ENCODE data around the gene TNS1.

The TNS1 gene

GRCh38 chr2:217908544-217908943 is 94.3 kb downstream of the TNS1 start:
- DNase-seq (ENCODE audit: low read depth, low spot score) = no peak
- no peak overlapping the region for H3K4me3 ChIP-seq (ENCODE audit: low read length)

DNA sequence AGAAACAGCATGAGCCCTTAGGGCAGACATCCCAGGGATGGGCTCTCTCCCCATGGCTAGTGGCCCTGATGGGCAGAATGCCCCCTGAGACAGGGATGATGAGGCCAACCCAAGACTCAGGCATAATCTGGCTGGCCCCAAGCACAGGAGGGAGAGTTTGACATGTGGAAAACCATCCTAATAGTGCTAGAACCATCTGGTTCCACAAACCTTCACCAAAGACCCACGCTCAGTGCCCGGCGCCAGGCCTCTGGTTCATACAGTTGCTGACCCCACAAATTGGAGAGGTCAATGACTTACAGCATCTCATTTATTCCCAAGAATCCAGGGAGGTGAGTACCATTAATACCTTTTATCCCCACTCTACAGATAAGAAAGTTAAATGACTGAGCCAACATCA is 95.5 kb downstream of the TNS1 start:
- DNase-seq (ENCODE audit: low read depth, low spot score) = no peak
- no peak overlapping the region for H3K4me3 ChIP-seq (ENCODE audit: low read length)

- no peak for DNase-seq (ENCODE audit: low read depth, low spot score)
- no peak overlapping the region for H3K4me3 ChIP-seq (ENCODE audit: low read length)
These were observed 96.0 kb downstream of the TNS1 start for GRCh38 chr2:217906798-217907197.

- no peak overlapping the region for H3K4me3 ChIP-seq (ENCODE audit: low read length)
- peak; percentile 14 for DNase-seq (ENCODE audit: low read depth, low spot score)
These were observed 96.9 kb downstream of the TNS1 start for GRCh38 chr2:217905896-217906295.

GRCh38 chr2:217905395-217905794 is 97.4 kb downstream of the TNS1 start:
- H3K4me3 ChIP-seq (ENCODE audit: low read length) = no peak overlapping the region
- DNase-seq (ENCODE audit: low read depth, low spot score) = no peak

- H3K4me3 ChIP-seq (ENCODE audit: low read length) = no peak overlapping the region
- no peak for DNase-seq (ENCODE audit: low read depth, low spot score)
These were observed 98.2 kb downstream of the TNS1 start for GRCh38 chr2:217904614-217904965.

- DNase-seq (ENCODE audit: low read depth, low spot score) = no peak
- H3K4me3 ChIP-seq (ENCODE audit: low read length) = no peak overlapping the region
These were observed 98.8 kb downstream of the TNS1 start for GRCh38 chr2:217903859-217904613.

- DNase-seq (ENCODE audit: low read depth, low spot score) = no peak
- no peak overlapping the region for H3K4me3 ChIP-seq (ENCODE audit: low read length)
These were observed 99.5 kb downstream of the TNS1 start for GRCh38 chr2:217903142-217903858.

- H3K4me3 ChIP-seq (ENCODE audit: low read length) = no peak overlapping the region
- DNase-seq (ENCODE audit: low read depth, low spot score) = no peak
These were observed 100.2 kb downstream of the TNS1 start for GRCh38 chr2:217902379-217903141.

DNA sequence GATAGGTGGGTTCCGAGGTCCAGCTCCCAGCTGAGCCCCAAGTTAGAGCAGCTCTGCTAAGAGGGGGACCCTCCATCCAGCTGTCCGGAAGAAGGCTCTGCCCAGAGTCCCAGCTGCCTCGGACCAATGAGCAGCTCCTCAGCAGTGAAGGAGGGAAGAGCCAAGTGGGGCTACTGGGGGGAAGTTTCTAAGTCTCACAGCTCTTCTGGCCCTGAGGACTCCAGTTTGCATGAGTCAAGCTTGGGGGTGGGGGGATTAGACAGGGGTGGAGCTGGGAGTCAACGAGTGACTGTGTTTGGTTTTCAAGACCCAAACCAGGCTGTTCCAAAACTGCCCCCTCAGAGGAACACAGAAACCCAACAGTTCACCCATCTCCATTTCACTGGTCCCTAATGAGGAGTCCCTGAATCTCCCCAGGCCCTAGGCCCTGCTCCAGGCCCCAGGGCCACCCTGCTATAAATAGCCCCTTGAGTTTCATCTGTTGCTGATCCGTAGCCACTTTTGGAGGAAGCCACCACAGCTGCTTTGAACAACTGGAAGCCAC is 100.9 kb downstream of the TNS1 start:
- no peak for DNase-seq (ENCODE audit: low read depth, low spot score)
- no peak overlapping the region for H3K4me3 ChIP-seq (ENCODE audit: low read length)

DNA sequence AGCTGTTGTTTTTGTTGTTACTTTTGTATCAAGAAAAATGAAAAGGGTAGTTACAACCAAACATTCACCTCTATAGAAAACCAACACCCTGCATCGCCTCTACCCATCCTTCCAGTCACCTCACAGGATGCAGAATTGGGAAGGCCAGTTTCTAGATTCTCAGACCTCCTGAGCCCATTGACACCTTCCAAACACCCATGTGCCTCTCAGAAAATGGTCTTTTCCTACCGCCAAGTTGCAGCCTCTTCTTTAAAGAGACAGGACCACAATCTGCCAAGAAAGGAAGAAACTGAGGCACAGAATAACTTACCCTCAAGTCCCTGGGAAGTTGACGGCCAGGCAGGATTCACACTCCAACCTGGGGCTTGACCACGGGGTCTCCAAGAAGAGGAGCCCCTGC is 101.4 kb downstream of the TNS1 start:
- H3K4me3 ChIP-seq (ENCODE audit: low read length) = no peak overlapping the region
- no peak for DNase-seq (ENCODE audit: low read depth, low spot score)

DNA sequence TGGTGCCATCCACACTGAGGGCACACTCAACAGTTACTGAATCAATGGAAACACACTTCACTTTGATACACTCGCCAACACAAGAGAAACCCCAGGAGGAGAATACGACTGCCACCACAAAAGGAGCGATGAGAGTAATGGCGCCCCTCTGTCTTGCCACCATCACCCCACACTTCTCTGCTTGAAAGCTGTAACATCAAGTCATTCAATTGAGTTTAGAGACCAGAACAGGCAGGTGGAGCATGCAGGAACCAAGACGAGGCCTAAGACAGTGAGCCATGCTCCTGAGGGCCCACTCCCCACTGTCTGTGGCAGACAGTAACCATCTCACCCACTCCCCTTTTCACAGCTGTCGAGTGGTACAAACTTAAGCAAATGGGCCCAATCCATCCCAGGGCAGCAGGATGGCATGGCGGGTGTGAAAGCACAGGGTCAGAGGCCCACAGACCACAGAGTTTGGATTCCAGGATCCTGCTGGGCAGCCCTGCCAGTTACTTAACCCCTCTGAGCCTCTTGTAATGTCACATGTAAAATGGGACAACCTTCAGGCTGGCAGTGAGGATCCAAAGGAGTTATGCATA is 101.9 kb downstream of the TNS1 start:
- H3K4me3 ChIP-seq (ENCODE audit: low read length) = no peak overlapping the region

DNA sequence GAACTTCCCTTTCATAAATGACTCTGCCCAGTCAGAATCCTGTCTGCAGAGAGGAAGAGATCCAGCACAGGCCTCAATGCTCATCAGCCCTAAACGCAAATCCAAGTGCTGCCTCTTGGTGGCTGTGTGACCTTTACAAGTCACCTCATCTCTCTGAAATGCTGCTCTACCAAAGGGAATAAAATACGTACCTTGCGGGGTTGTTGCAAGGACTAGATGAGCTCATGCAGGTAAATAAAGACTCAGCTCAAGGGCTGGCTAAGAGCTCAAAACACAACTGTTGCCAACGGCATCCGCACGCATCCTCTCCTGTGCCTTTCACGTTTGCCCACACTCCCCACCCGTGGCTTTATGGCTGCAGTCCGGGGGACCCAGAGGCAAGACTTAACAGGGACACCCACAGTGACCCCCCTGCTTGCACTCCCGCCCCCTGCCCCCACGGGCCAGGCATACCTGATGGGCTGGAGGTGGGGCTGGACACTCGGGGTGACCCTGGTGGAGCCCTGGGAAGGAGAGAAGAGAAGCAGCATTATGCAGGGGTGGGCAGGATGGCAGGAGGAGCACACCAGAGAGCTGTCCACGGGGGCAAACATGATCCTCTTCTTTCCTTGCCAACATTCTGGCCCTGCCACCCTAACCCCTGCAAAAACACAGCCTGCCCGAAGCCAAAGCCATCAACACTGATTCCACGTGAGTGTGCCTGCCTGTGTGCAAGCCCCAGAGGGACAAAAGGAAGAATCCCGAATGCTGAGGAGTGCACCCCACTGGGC is 102.6 kb downstream of the TNS1 start:
- DNase-seq (ENCODE audit: low read depth, low spot score) = no peak

More for the DNA sequence above, 101.9 kb downstream of the TNS1 start:
- DNase-seq (ENCODE audit: low read depth, low spot score) = no peak

DNA sequence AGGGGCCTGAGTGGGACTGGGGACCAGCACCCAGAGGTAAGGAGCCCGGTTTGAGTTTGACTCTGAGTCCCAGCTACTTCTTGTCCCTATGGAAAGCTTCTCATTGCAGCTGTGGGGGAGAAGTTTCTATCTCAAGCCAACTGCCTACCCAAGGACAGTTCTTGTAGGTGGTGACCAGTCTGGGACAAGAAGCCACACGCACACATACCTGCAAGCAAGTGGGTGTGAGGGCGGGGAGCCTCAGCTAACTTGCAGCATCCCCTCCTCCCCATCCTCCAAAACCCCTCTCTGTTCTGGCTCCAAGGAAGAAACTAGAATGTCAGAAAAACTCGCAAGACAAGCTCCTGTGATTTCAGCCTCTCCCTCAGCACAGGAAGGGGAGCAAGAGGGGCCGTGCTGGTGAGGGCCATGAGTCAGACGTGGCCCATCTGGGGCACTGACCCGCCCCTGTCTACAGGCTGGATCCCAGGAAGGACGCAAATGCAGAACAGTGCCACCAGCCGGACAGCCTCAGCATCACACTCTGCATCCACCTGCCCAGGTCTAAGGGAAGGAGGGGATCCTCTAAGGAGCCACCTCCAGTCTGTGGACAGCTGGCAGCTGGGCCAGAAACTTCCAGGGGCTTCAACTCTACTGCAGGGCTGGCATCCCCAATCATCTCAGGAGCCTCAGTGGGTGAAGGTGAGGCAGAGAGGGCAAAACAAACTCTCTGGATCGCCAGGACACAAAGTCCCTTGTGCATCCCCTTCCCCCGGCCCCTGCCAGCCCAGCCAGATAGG is 103.4 kb downstream of the TNS1 start:
- H3K4me3 ChIP-seq (ENCODE audit: low read length) = no peak overlapping the region
- DNase-seq (ENCODE audit: low read depth, low spot score) = peak; percentile 5

More for the DNA sequence above, 102.6 kb downstream of the TNS1 start:
- H3K4me3 ChIP-seq (ENCODE audit: low read length) = no peak overlapping the region

GRCh38 chr2:217897816-217898806 is 104.7 kb downstream of the TNS1 start:
- DNase-seq (ENCODE audit: low read depth, low spot score) = no peak
- H3K4me3 ChIP-seq (ENCODE audit: low read length) = no peak overlapping the region

- no peak overlapping the region for H3K4me3 ChIP-seq (ENCODE audit: low read length)
- DNase-seq (ENCODE audit: low read depth, low spot score) = no peak
These were observed 105.6 kb downstream of the TNS1 start for GRCh38 chr2:217897091-217897715.
